GM12875 (cell line): ENCODE measurements around the gene SDK1.

Experiments used
- H3K4me3 ChIP-seq: one replicate; pipeline ENCODE4 v1.5.1; 2011; ENCODE audit warnings: low read depth, low read length, control low read depth
- TF ChIP-seq, protein P1 (sequence below): IDR thresholded peaks from 2 replicates; pipeline ENCODE4 v1.5.1; 2011; ENCODE audit warnings: low read depth, mild to moderate bottlenecking, control low read depth, inconsistent platforms, low read length, moderate library complexity, borderline replicate concordance; ENCODE audit not compliant: insufficient read depth

SDK1 gene

DNA sequence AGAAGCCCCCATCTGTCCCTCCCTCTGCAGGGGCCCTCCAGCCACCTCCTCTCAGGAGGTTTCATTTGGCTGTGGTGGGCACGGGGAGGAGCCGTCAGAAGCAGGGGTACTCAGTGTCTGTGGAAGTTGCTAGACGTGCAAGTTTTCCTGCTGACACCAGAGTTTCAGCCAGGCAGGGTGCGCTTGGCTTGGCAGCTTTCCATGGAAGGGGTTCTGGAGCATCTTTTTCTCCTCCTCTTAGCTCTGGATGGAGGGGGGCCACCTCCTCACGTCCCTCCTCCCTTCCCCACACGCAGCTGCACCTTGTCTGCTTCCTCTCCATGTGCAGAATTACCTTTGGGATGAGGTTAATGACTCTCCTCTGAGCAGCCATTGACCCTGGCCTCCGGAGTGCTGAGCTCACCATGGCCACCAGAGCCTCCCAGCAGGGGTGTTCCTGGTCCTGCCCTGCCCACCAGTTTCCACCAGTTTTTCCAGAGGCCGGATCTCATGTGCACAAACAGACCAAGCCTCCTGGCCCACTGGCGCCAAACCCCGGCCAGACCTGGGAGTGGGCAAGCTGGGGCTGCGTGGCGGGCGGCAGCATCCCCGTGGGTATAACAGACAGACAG is 801.3 kb downstream of the SDK1 start:
- H3K4me3 ChIP-seq = no peak overlapping the region
- TF ChIP-seq, protein P1, sequence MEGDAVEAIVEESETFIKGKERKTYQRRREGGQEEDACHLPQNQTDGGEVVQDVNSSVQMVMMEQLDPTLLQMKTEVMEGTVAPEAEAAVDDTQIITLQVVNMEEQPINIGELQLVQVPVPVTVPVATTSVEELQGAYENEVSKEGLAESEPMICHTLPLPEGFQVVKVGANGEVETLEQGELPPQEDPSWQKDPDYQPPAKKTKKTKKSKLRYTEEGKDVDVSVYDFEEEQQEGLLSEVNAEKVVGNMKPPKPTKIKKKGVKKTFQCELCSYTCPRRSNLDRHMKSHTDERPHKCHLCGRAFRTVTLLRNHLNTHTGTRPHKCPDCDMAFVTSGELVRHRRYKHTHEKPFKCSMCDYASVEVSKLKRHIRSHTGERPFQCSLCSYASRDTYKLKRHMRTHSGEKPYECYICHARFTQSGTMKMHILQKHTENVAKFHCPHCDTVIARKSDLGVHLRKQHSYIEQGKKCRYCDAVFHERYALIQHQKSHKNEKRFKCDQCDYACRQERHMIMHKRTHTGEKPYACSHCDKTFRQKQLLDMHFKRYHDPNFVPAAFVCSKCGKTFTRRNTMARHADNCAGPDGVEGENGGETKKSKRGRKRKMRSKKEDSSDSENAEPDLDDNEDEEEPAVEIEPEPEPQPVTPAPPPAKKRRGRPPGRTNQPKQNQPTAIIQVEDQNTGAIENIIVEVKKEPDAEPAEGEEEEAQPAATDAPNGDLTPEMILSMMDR = no peak

DNA sequence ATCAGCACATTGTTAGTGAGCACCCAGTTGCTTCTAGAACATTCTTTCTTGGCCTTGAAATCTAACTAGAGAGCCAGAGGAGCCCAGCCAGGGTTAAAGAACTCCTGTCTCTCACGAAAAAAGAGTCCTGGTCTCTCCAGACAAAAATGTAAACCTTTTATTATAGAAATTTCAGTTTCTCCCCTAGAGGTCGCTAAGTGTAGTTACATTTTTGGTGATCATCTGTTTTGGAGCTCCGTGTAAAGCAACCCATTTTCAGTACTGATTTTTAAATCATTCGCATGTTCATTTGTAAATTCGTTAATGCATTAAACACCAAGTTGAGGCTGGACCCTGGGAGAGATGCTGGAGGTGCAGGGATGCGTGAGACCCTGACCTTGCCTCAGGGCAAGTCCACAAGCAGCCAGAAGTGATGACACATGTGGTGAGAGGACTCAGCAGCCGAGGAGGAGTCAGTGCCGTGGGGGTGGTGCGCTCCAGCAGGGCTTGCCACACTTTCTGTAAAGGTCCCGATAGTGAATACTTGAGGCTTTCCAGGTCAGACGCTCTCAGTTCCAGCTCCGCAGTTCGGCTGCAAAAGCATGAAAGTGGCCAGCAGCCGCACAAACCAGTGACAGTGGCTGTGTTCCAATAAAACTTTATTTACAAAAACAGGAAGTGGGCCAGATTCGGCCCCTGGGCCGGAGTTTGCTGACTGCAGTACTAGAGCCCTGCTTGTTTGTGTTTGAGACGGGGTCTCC is 802.5 kb downstream of the SDK1 start:
- no peak overlapping the region for H3K4me3 ChIP-seq

DNA sequence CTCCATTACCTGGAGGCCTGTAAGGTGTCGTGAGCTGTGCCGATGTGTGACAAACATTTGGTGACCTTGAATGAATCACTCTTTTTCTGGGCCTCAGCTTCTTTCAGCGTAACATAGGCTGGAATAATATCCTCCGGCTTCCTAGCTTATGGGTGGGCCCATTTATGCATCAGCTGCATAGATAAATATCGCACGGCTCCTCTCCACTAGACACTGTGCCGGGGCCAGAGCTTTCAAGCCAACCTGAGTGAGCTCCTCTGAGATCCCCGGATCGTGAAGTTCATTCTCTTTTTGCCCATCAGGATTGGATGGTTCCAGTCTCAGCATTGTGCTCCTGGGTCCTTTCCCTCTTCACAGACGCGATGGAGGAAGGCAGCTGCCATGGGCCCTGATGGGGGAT is 806.8 kb downstream of the SDK1 start:
- TF ChIP-seq, protein P1 = no peak
- no peak overlapping the region for H3K4me3 ChIP-seq

More for the DNA sequence above, 802.5 kb downstream of the SDK1 start:
- TF ChIP-seq, protein P1 = no peak

DNA sequence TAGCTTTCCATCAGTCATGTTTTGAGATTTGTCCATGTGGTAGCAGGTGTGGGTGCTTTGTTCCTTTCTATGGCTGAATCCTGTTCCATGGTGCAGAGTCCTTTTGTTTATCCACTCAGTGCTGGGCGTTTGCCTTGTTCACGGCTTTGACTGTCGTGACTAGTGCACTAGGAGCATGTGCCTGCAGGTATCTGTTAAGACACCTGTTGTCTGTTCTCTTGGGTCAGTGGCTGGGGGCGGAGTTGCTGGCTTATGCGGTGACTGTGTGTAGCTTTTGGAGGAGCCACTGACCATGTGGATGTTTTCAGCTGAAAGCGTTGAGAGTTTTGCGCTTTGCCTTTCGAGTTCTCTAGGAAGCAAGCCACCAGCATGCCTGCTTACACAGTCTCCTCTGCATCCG is 807.9 kb downstream of the SDK1 start:
- no peak overlapping the region for H3K4me3 ChIP-seq
- TF ChIP-seq, protein P1 = no peak

DNA sequence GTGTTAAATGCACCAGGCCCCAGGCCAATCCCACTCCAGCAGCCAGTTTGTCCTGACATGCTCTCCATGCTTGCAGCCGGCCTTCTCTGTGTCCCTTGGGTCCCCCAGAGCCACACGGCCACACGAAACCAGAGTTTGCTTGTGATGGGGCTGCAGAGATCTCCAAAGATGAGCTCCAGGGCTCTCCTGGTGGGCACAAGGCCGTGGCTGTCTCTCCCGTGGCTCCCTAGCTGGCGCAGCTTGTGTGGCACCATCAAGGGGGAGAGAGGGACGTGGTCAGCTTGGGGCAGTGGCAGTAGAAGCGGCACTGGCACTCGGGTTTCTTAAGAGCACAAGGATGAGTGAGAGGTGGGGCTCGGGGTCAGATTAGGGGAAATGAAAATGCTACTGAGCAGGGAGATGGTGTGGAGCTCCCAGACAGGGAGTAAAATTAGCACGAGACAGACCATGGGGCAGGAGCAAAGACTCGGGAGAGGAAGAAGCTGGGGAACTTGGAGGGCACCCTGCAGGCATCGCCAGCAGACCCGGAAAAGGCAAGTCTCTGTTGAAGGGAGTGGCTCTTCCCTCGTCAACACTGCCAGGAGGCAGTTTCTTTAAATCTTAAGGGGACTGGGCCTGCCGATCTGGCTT is 808.5 kb downstream of the SDK1 start:
- no peak overlapping the region for H3K4me3 ChIP-seq
- TF ChIP-seq, protein P1 = no peak

DNA sequence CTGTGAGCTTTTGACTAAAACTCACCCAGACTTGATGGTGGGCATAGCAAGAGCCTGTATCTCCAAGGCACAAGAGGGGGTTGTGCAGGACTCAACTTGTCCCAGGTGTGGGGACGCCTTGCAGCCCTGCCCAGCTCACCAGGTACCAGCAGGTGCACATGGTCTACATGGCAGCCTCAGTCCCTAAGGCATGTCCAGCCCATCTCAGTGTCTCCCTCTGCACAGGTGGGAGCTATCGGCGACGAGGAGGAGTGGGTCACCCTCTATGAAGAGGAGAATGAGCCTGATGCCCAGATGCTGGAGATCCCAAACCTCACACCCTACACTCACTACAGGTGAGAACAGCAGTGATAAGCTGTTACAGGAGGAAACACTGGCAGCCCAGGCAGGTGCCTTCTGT is 809.4 kb downstream of the SDK1 start:
- H3K4me3 ChIP-seq = no peak overlapping the region
- TF ChIP-seq, protein P1 = no peak

DNA sequence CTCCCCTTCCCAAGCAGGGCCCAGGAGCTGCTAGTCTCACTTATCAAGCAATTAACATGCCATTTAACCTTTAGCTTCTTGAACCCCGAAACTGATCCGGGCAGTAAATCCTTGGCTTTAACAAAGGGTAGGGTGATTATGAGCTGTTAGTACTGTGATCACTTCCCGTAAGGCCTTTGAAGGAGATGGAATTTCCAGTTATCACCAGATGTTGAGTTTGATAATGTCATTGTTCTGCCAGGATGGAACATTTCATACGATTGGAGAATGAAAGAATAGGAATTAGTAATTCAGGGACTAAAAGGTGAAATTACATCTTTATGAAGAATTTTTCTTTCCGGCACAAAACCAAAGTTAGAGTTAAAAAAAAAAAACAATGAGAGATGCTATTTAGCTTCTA is 810.1 kb downstream of the SDK1 start:
- TF ChIP-seq, protein P1 = no peak
- H3K4me3 ChIP-seq = no peak overlapping the region
